HEK293 (cell line): Measurements from ENCODE around the gene WARS2.

Experiments used
- CTCF ChIA-PET: fragments of 350-600 bp; formaldehyde crosslinking; extraction: SDS; loops from one replicate; lab custom pipeline; 2021; ENCODE audit warnings: antibody characterized with exemption; lab: Yijun Ruan, JAX
- POLR2A ChIA-PET: fragments of 300-600 bp; formaldehyde crosslinking; extraction: SDS; loops from one replicate; lab custom pipeline; 2020; ENCODE audit warnings: antibody characterized with exemption, inconsistent platforms; lab: Yijun Ruan, JAX
- H3K27ac ChIP-seq: fragments of 200-500 bp; sonication (Bioruptor generic); 2 replicates; pipeline ENCODE4 v1.5.1; 2014; ENCODE audit warnings: low read depth, low read length, control low read depth, inconsistent platforms; ENCODE audit errors: extremely low read depth
- H3K36me3 ChIP-seq, 2 experiments: fragments of 200-500 bp in 1 of 2; sonication (Bioruptor generic) in 1 of 2; 1 replicate in 1 of 2; 2 replicates in 1 of 2; pipeline ENCODE4 v1.5.1; 2014 to 2017; ENCODE audit warnings: inconsistent platforms in 2 of 2, low read length in 2 of 2; ENCODE audit not compliant: control insufficient read depth in 2 of 2, insufficient read depth in 1 of 2
- H3K4me1 ChIP-seq: fragments of 200-500 bp; sonication (Bioruptor generic); 2 replicates; pipeline ENCODE4 v1.5.1; 2014; ENCODE audit warnings: mild to moderate bottlenecking, low read length, inconsistent platforms; ENCODE audit not compliant: control insufficient read depth, insufficient read depth
- H3K4me3 ChIP-seq: 2 replicates; pipeline ENCODE4 v1.5.1; 2011; ENCODE audit warnings: low read depth, mild to moderate bottlenecking, control low read depth, low read length, moderate library complexity
- H3K9me3 ChIP-seq: fragments of 200-500 bp; sonication (Bioruptor generic); 2 replicates; pipeline ENCODE4 v1.5.1; 2014; ENCODE audit warnings: low read depth, low read length, inconsistent platforms; ENCODE audit not compliant: control insufficient read depth, insufficient read depth
- SCRT2 ChIP-seq: fragments of 450-650 bp; formaldehyde crosslinking; IDR thresholded peaks from 2 replicates; pipeline ENCODE4 v1.5.1; 2016; ENCODE audit warnings: missing biosample characterization, missing genetic modification characterization
- ZNF146 ChIP-seq: fragments of 450-650 bp; formaldehyde crosslinking; IDR thresholded peaks from 2 replicates; pipeline ENCODE4 v1.5.1; 2016; ENCODE audit warnings: missing biosample characterization, missing genetic modification characterization
- ZNF157 ChIP-seq: fragments of 450-650 bp; formaldehyde crosslinking; IDR thresholded peaks from 2 replicates; pipeline ENCODE4 v1.5.1; 2016; ENCODE audit warnings: missing biosample characterization, missing genetic modification characterization
- ZNF274 ChIP-seq, 2 experiments: fragments of 200-500 bp in 1 of 2; fragments of 450-650 bp in 1 of 2; sonication (Bioruptor generic) in 1 of 2; formaldehyde crosslinking in 1 of 2; IDR thresholded peaks; 2 replicates each; pipeline versions ENCODE4 v1.5.1 to v1.6.1; 2014 to 2016; ENCODE audit warnings: borderline replicate concordance in 1 of 2, inconsistent platforms in 1 of 2, low read length in 1 of 2, missing biosample characterization in 1 of 2, missing genetic modification characterization in 1 of 2
- ZNF302 ChIP-seq: fragments of 450-650 bp; formaldehyde crosslinking; IDR thresholded peaks from 2 replicates; pipeline ENCODE4 v1.5.1; 2016; ENCODE audit warnings: missing biosample characterization, missing genetic modification characterization, low read depth
- ZNF366 ChIP-seq: fragments of 450-650 bp; formaldehyde crosslinking; conservative IDR thresholded peaks from 2 replicates; pipeline ENCODE4 v1.5.1; 2016; ENCODE audit warnings: missing biosample characterization, missing genetic modification characterization
- ZNF423 ChIP-seq: fragments of 450-650 bp; formaldehyde crosslinking; IDR thresholded peaks from 2 replicates; pipeline ENCODE4 v1.5.1; 2016; ENCODE audit warnings: missing biosample characterization, missing genetic modification characterization
- ZNF530 ChIP-seq: fragments of 450-650 bp; formaldehyde crosslinking; IDR thresholded peaks from 2 replicates; pipeline ENCODE4 v1.5.1; 2016; ENCODE audit warnings: low read depth, missing biosample characterization, missing genetic modification characterization
- ZNF549 ChIP-seq: fragments of 450-650 bp; IDR thresholded peaks from 2 replicates; pipeline ENCODE4 v1.5.1; 2018; ENCODE audit warnings: missing biosample characterization, missing genetic modification characterization, mild to moderate bottlenecking, inconsistent platforms, moderate library complexity
- ZNF600 ChIP-seq: fragments of 450-650 bp; formaldehyde crosslinking; IDR thresholded peaks from 2 replicates; pipeline ENCODE4 v1.5.1; 2016; ENCODE audit warnings: missing biosample characterization, missing genetic modification characterization
- ZNF610 ChIP-seq: fragments of 450-650 bp; formaldehyde crosslinking; IDR thresholded peaks from 2 replicates; pipeline ENCODE4 v1.5.1; 2016; ENCODE audit warnings: missing biosample characterization, missing genetic modification characterization, borderline replicate concordance
- ZNF629 ChIP-seq: fragments of 450-650 bp; formaldehyde crosslinking; IDR thresholded peaks from 2 replicates; pipeline ENCODE4 v1.5.1; 2017; ENCODE audit warnings: missing biosample characterization, missing genetic modification characterization
- ZNF660 ChIP-seq: fragments of 450-650 bp; IDR thresholded peaks from 2 replicates; pipeline ENCODE4 v1.5.1; 2018; ENCODE audit warnings: missing biosample characterization, mild to moderate bottlenecking, missing genetic modification characterization
- ZNF670 ChIP-seq: fragments of 450-650 bp; formaldehyde crosslinking; IDR thresholded peaks from 2 replicates; pipeline ENCODE4 v1.5.1; 2016; ENCODE audit warnings: missing biosample characterization, missing genetic modification characterization, low read depth
- ZNF707 ChIP-seq: fragments of 450-650 bp; formaldehyde crosslinking; IDR thresholded peaks from 2 replicates; pipeline ENCODE4 v1.5.1; 2016; ENCODE audit warnings: missing biosample characterization, missing genetic modification characterization
- ZNF768 ChIP-seq: fragments of 450-650 bp; formaldehyde crosslinking; IDR thresholded peaks from 2 replicates; pipeline ENCODE4 v1.5.1; 2018; ENCODE audit warnings: missing biosample characterization, mild to moderate bottlenecking, missing genetic modification characterization
- TF ChIP-seq, protein P1 (sequence below): sonication (generic); formaldehyde crosslinking; IDR thresholded peaks from 2 replicates; pipeline ENCODE4 v1.8.1; 2022; ENCODE audit warnings: mild to moderate bottlenecking, moderate library complexity, missing genetic modification reagents
- TF ChIP-seq, protein P2 (sequence below): fragments of 450-650 bp; formaldehyde crosslinking; IDR thresholded peaks from 2 replicates; pipeline ENCODE4 v1.5.1; 2016; ENCODE audit warnings: missing biosample characterization, missing genetic modification characterization
- TF ChIP-seq, protein P3 (sequence below): fragments of 450-650 bp; formaldehyde crosslinking; IDR thresholded peaks from 2 replicates; pipeline ENCODE4 v1.5.1; 2016; ENCODE audit warnings: missing biosample characterization, missing genetic modification characterization
- TF ChIP-seq, protein P4 (sequence below): fragments of 450-650 bp; formaldehyde crosslinking; IDR thresholded peaks from 2 replicates; pipeline ENCODE4 v1.5.1; 2016; ENCODE audit warnings: missing biosample characterization, missing genetic modification characterization
- TF ChIP-seq, protein P5 (sequence below): IDR thresholded peaks from 2 replicates; pipeline ENCODE4 v1.6.1; 2011; ENCODE audit warnings: mild to moderate bottlenecking, low read depth, low read length, borderline replicate concordance
- TF ChIP-seq, protein P6 (sequence below): fragments of 450-650 bp; formaldehyde crosslinking; IDR thresholded peaks from 2 replicates; pipeline ENCODE4 v1.5.1; 2016; ENCODE audit warnings: missing biosample characterization, missing genetic modification characterization

Gene WARS2

DNA sequence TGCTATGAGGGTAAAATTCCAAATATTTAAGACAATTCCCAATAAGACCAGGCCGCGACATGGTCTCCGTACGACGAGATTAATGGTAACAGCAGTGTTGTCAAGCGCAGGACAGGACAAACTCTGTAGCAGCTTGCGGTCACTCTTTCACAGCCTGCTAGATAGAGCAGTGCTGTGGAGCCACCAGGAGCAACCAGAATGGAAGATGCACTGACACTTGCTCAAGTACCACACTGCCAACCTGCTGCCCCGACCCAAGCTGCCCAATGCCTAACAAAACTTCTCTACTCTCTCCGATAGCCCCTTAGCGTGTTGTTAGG, 636 bp downstream of the WARS2 start (continued):
- TF ChIP-seq, protein P1, sequence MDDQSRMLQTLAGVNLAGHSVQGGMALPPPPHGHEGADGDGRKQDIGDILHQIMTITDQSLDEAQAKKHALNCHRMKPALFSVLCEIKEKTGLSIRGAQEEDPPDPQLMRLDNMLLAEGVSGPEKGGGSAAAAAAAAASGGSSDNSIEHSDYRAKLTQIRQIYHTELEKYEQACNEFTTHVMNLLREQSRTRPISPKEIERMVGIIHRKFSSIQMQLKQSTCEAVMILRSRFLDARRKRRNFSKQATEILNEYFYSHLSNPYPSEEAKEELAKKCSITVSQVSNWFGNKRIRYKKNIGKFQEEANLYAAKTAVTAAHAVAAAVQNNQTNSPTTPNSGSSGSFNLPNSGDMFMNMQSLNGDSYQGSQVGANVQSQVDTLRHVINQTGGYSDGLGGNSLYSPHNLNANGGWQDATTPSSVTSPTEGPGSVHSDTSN (CRISPR knock-in tag): no peak
- TF ChIP-seq ZNF600 (tag by site-specific recombination) (peak; percentile 90), ZNF549 (tag by site-specific recombination) (peak; percentile 62; the same call in 1 of the 2 replicates), ZNF660 (tag by site-specific recombination) (no peak)

DNA sequence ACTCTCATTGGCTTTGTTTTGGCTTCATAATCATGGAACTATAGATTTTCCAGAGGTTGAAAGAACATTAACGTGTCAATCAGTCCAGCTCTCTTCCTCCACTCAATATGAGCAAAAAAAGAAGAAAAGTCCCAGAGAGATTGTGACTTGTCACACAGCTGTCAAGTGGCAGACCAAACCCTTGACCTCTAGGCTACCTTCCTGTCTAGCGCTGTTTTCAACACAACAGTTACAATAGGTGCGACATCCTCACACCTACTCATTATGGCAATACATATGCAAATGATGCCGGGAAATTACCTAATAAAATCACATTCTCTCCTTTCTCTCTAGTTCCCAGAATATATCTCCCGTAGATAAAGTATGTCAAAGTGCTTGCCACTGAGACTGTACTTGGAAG, 1.1 kb downstream of the WARS2 start:
- Histone ChIP-seq H3K36me3 (peaks cover 0 to 4% of the 10 kb centered on the region in 2 experiments; a peak in 1 of 3 replicates), H3K4me3 (peak overlapping the region; percentile 80), H3K9me3 (no peaks in the 10 kb centered on the region), H3K27ac (peak overlapping the region; percentile 77; the same call in 1 of the 2 replicates), H3K4me1 (0 out of 2 replicates have a peak, but pooled peaks cover 2% of the 10 kb centered on the region)
- ChIA-PET CTCF (interaction anchor here (0.6 kb wide), 1 partner anchor 123 kb away, joined by 3 read pairs; no protein-coding TSS in a partner anchor), POLR2A (no interaction called here)
- TF ChIP-seq ZNF530: no peak
- TF ChIP-seq, protein P2, sequence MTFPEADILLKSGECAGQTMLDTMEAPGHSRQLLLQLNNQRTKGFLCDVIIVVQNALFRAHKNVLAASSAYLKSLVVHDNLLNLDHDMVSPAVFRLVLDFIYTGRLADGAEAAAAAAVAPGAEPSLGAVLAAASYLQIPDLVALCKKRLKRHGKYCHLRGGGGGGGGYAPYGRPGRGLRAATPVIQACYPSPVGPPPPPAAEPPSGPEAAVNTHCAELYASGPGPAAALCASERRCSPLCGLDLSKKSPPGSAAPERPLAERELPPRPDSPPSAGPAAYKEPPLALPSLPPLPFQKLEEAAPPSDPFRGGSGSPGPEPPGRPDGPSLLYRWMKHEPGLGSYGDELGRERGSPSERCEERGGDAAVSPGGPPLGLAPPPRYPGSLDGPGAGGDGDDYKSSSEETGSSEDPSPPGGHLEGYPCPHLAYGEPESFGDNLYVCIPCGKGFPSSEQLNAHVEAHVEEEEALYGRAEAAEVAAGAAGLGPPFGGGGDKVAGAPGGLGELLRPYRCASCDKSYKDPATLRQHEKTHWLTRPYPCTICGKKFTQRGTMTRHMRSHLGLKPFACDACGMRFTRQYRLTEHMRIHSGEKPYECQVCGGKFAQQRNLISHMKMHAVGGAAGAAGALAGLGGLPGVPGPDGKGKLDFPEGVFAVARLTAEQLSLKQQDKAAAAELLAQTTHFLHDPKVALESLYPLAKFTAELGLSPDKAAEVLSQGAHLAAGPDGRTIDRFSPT: no peak
- TF ChIP-seq ZNF157 (tag by site-specific recombination): no peak
- no peak for TF ChIP-seq ZNF768
- TF ChIP-seq, protein P3, sequence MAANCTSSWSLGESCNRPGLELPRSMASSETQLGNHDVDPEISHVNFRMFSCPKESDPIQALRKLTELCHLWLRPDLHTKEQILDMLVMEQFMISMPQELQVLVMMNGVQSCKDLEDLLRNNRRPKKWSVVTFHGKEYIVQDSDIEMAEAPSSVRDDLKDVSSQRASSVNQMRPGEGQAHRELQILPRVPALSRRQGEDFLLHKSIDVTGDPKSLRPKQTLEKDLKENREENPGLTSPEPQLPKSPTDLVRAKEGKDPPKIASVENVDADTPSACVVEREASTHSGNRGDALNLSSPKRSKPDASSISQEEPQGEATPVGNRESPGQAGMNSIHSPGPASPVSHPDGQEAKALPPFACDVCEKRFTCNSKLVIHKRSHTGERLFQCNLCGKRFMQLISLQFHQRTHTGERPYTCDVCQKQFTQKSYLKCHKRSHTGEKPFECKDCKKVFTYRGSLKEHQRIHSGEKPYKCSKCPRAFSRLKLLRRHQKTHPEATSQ (tag by site-specific recombination): no peak
- TF ChIP-seq, protein P4, sequence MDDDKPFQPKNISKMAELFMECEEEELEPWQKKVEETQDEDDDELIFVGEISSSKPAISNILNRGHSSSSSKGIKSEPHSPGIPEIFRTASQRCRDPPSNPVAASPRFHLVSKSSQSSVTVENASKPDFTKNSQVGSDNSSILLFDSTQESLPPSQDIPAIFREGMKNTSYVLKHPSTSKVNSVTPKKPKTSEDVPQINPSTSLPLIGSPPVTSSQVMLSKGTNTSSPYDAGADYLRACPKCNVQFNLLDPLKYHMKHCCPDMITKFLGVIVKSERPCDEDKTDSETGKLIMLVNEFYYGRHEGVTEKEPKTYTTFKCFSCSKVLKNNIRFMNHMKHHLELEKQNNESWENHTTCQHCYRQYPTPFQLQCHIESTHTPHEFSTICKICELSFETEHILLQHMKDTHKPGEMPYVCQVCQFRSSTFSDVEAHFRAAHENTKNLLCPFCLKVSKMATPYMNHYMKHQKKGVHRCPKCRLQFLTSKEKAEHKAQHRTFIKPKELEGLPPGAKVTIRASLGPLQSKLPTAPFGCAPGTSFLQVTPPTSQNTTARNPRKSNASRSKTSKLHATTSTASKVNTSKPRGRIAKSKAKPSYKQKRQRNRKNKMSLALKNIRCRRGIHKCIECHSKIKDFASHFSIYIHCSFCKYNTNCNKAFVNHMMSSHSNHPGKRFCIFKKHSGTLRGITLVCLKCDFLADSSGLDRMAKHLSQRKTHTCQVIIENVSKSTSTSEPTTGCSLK: no peak
- TF ChIP-seq ZNF274 (IDR thresholded peaks at IDR 0.05; ENCODE audit: low read length): no peak
- TF ChIP-seq ZNF274 (tag by site-specific recombination; IDR thresholded peaks at IDR 0.05; ENCODE audit: borderline replicate concordance): no peak
- TF ChIP-seq, protein P5, sequence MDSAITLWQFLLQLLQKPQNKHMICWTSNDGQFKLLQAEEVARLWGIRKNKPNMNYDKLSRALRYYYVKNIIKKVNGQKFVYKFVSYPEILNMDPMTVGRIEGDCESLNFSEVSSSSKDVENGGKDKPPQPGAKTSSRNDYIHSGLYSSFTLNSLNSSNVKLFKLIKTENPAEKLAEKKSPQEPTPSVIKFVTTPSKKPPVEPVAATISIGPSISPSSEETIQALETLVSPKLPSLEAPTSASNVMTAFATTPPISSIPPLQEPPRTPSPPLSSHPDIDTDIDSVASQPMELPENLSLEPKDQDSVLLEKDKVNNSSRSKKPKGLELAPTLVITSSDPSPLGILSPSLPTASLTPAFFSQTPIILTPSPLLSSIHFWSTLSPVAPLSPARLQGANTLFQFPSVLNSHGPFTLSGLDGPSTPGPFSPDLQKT: no peak
- no peak for TF ChIP-seq ZNF423 (tag by site-specific recombination)

DNA sequence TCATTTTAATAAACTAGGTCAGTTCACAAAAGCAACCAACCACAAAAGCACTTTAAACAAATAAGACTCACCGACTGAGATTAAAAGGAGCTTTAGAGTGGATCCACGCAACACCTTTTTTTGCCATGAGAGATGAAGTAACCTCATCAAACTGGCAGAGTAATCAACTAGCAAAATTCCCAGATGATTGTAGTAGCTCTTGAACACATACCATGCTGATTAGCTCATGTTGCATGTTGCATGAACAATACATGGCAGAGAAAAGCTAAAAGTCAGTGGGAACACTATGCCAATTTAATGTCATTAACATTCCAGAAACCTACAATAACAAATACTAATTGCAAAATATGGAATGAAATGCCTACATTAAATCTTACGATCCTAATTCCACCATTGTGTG, 4.1 kb downstream of the WARS2 start:
- ChIA-PET POLR2A (no interaction called here), CTCF (interaction anchor here (0.6 kb wide), 1 partner anchor 125 kb away, joined by 3 read pairs; no protein-coding TSS in a partner anchor)
- H3K4me1 ChIP-seq: 0 out of 2 replicates have a peak, but pooled peaks cover 2% of the 10 kb centered on the region
- H3K36me3 ChIP-seq: no peaks in the 10 kb centered on the region
- no peak overlapping the region for H3K27ac ChIP-seq
- H3K9me3 ChIP-seq: no peaks in the 10 kb centered on the region
- H3K4me3 ChIP-seq: no peak overlapping the region
- TF ChIP-seq SCRT2 (tag by site-specific recombination) (0 out of 2 replicates have a peak, but pooled peaks have one; percentile 51), ZNF366 (no peak), ZNF302 (tag by site-specific recombination) (no peak), ZNF670 (tag by site-specific recombination) (no peak), ZNF146 (tag by site-specific recombination) (no peak), ZNF629 (tag by site-specific recombination) (peak; percentile 43), ZNF707 (tag by site-specific recombination) (no peak), ZNF610 (tag by site-specific recombination) (no peak)
- TF ChIP-seq, protein P6, sequence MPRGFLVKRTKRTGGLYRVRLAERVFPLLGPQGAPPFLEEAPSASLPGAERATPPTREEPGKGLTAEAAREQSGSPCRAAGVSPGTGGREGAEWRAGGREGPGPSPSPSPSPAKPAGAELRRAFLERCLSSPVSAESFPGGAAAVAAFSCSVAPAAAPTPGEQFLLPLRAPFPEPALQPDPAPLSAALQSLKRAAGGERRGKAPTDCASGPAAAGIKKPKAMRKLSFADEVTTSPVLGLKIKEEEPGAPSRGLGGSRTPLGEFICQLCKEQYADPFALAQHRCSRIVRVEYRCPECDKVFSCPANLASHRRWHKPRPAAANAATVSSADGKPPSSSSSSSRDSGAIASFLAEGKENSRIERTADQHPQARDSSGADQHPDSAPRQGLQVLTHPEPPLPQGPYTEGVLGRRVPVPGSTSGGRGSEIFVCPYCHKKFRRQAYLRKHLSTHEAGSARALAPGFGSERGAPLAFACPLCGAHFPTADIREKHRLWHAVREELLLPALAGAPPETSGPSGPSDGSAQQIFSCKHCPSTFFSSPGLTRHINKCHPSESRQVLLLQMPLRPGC: no peak
